Fibroblast of skin of right biceps (primary cell): ENCODE results near the gene GRIK1.
A peak's percentile ranks its signal among the peaks of the same experiment; 100 is the strongest.

ENCODE experiments used
- DNase-seq: peaks from one replicate; pipeline ENCODE4 v3.0.0-alpha.2; 2013

The GRIK1 gene

GRCh38 chr21:29661672-29662442 lies 277.9 kb downstream of the GRIK1 start:
- DNase-seq = no peak

GRCh38 chr21:29660047-29660720 lies 279.6 kb downstream of the GRIK1 start:
- DNase-seq = no peak

- DNase-seq = no peak
Observed at GRCh38 chr21:29658934-29659203, 280.9 kb downstream of the GRIK1 start.

- no peak for DNase-seq
Observed at GRCh38 chr21:29658177-29658933, 281.4 kb downstream of the GRIK1 start.

- no peak for DNase-seq
Observed at GRCh38 chr21:29657240-29657989, 282.4 kb downstream of the GRIK1 start.

GRCh38 chr21:29656504-29657239 lies 283.1 kb downstream of the GRIK1 start:
- DNase-seq = peak; percentile 93

- DNase-seq = no peak
Observed at GRCh38 chr21:29655577-29655976, 284.2 kb downstream of the GRIK1 start.

GRCh38 chr21:29654855-29655254 lies 284.9 kb downstream of the GRIK1 start:
- no peak for DNase-seq

GRCh38 chr21:29654203-29654602 lies 285.6 kb downstream of the GRIK1 start:
- no peak for DNase-seq

GRCh38 chr21:29650523-29651022 lies 289.2 kb downstream of the GRIK1 start:
- no peak for DNase-seq

- no peak for DNase-seq
Observed at GRCh38 chr21:29649406-29649814, 290.4 kb downstream of the GRIK1 start.

- DNase-seq = no peak
Observed at GRCh38 chr21:29648710-29649240, 291.0 kb downstream of the GRIK1 start.

- peak; percentile 12 for DNase-seq
Observed at GRCh38 chr21:29647353-29647781, 292.4 kb downstream of the GRIK1 start.

- DNase-seq = no peak
Observed at GRCh38 chr21:29645666-29646553, 293.9 kb downstream of the GRIK1 start.

- DNase-seq = no peak
Observed at GRCh38 chr21:29643289-29643688, 296.5 kb downstream of the GRIK1 start.

- DNase-seq = no peak
Observed at GRCh38 chr21:29642551-29643245, 297.1 kb downstream of the GRIK1 start.

- DNase-seq = no peak
Observed at GRCh38 chr21:29641635-29642550, 297.9 kb downstream of the GRIK1 start.

GRCh38 chr21:29641001-29641634 lies 298.7 kb downstream of the GRIK1 start:
- no peak for DNase-seq

- DNase-seq = peak; percentile 1
Observed at GRCh38 chr21:29640080-29640508, 299.7 kb downstream of the GRIK1 start.
